Large intestine (tissue), 3 donors: ENCODE data around the gene RYR2. TPM values are rescaled to one million over a fixed set of nuclear protein-coding genes. Genes with fewer than 3 reads are reported as not detected.

Experiments
- DNase-seq, 2 donors: peaks; one replicate each; pipeline versions ENCODE4 v3.0.0 to v3.0.0-alpha.2; 2013
- H3K27ac ChIP-seq: one replicate; pipeline ENCODE4 v1.5.1; 2013; ENCODE audit warnings: low read length
- H3K27me3 ChIP-seq: 2 replicates; pipeline ENCODE4 v1.6.1; 2013; ENCODE audit warnings: low read length; ENCODE audit not compliant: control insufficient read depth, insufficient read depth
- H3K36me3 ChIP-seq: 2 replicates; pipeline ENCODE4 v1.6.1; 2013; ENCODE audit warnings: low read length; ENCODE audit not compliant: control insufficient read depth, insufficient read depth
- H3K4me1 ChIP-seq: one replicate; pipeline ENCODE4 v1.6.1; 2013; ENCODE audit warnings: low read length; ENCODE audit not compliant: control insufficient read depth, insufficient read depth
- H3K4me3 ChIP-seq: one replicate; pipeline ENCODE4 v1.5.1; 2013; ENCODE audit warnings: low read length
- H3K9me3 ChIP-seq: one replicate; pipeline ENCODE4 v1.6.1; 2013; ENCODE audit warnings: mild to moderate bottlenecking, low read depth, low read length, moderate library complexity; ENCODE audit not compliant: control insufficient read depth
- WGBS: methylation state at CpG from one replicate; pipeline ENCODE4 v1.1.5; 2013; ENCODE audit warnings: low lambda C conversion rate; ENCODE audit not compliant: insufficient coverage; 5-methylcytosine and 5-hydroxymethylcytosine counted together
- polyA plus RNA-seq: library from polyadenylated mRNA; unstranded; fragments of 120-200 nt; gene quantifications from one replicate; pipeline ENCODE4 v1.2.1, GENCODE V29; 2013

Gene RYR2
- polyA plus RNA-seq, 1 donor, result 4.3 TPM

GRCh38 chr1:237164406-237165352, 122.7 kb downstream of the RYR2 start:
- DNase-seq, result no peak
- 100% methylated on average over 2 of the region's 8 CpGs for WGBS
- Histone ChIP-seq H3K4me3 (no peak overlapping the region), H3K36me3 (no peaks in the 10 kb centered on the region), H3K9me3 (no peaks in the 10 kb centered on the region), H3K4me1 (no peaks in the 10 kb centered on the region), H3K27me3 (no peaks in the 10 kb centered on the region), H3K27ac (no peak overlapping the region)

GRCh38 chr1:237166086-237166485, 124.1 kb downstream of the RYR2 start:
- no peaks in the 10 kb centered on the region for H3K36me3 ChIP-seq
- no CpG with 5 or more reads among the region's 1 CpG for WGBS

GRCh38 chr1:237166593-237167101, 124.7 kb downstream of the RYR2 start:
- Histone ChIP-seq H3K4me3 (no peak overlapping the region), H3K9me3 (no peaks in the 10 kb centered on the region), H3K27me3 (no peaks in the 10 kb centered on the region), H3K4me1 (no peaks in the 10 kb centered on the region), H3K36me3 (no peaks in the 10 kb centered on the region), H3K27ac (no peak overlapping the region)
- DNase-seq, result no peak
- WGBS, result 75% methylated on average over 2 of the region's 4 CpGs

More at GRCh38 chr1:237166086-237166485, 124.1 kb downstream of the RYR2 start:
- no peak overlapping the region for H3K27ac ChIP-seq
- no peak for DNase-seq
- H3K27me3 ChIP-seq, result no peaks in the 10 kb centered on the region
- no peaks in the 10 kb centered on the region for H3K9me3 ChIP-seq
- H3K4me1 ChIP-seq, result no peaks in the 10 kb centered on the region
- no peak overlapping the region for H3K4me3 ChIP-seq

- no peaks in the 10 kb centered on the region for H3K4me1 ChIP-seq
- H3K4me3 ChIP-seq, result no peak overlapping the region
- no peaks in the 10 kb centered on the region for H3K27me3 ChIP-seq
- no peak overlapping the region for H3K27ac ChIP-seq
- WGBS, result 73% methylated on average over 5 of the region's 8 CpGs
- DNase-seq, result no peak
- no peaks in the 10 kb centered on the region for H3K9me3 ChIP-seq
- H3K36me3 ChIP-seq, result no peaks in the 10 kb centered on the region
Observed at GRCh38 chr1:237170149-237170548, 128.2 kb downstream of the RYR2 start.

- H3K27ac ChIP-seq, result no peak overlapping the region
- no peak for DNase-seq
- 33% methylated on average over 2 of the region's 7 CpGs for WGBS
Observed at GRCh38 chr1:237171454-237172117, 129.6 kb downstream of the RYR2 start.

GRCh38 chr1:237172118-237172485, 130.1 kb downstream of the RYR2 start:
- Histone ChIP-seq H3K9me3 (no peaks in the 10 kb centered on the region), H3K36me3 (no peaks in the 10 kb centered on the region), H3K4me1 (no peaks in the 10 kb centered on the region), H3K27ac (no peak overlapping the region), H3K4me3 (no peak overlapping the region), H3K27me3 (no peaks in the 10 kb centered on the region)
- 63% methylated on average over 1 of the region's 1 CpG for WGBS
- DNase-seq, result no peak

More at GRCh38 chr1:237171454-237172117, 129.6 kb downstream of the RYR2 start:
- Histone ChIP-seq H3K4me1 (no peaks in the 10 kb centered on the region), H3K27me3 (no peaks in the 10 kb centered on the region), H3K36me3 (no peaks in the 10 kb centered on the region), H3K4me3 (no peak overlapping the region), H3K9me3 (no peaks in the 10 kb centered on the region)

GRCh38 chr1:237179503-237179902, 137.5 kb downstream of the RYR2 start:
- Histone ChIP-seq H3K4me1 (no peaks in the 10 kb centered on the region), H3K4me3 (no peak overlapping the region), H3K27me3 (no peaks in the 10 kb centered on the region), H3K36me3 (no peaks in the 10 kb centered on the region), H3K27ac (no peak overlapping the region), H3K9me3 (no peaks in the 10 kb centered on the region)
- no peak for DNase-seq
- WGBS, result no CpG with 5 or more reads among the region's 6 CpGs

GRCh38 chr1:237180256-237180655, 138.3 kb downstream of the RYR2 start:
- no peak for DNase-seq
- Histone ChIP-seq H3K4me1 (no peaks in the 10 kb centered on the region), H3K9me3 (no peaks in the 10 kb centered on the region), H3K27me3 (no peaks in the 10 kb centered on the region), H3K27ac (no peak overlapping the region), H3K36me3 (no peaks in the 10 kb centered on the region), H3K4me3 (no peak overlapping the region)
- 80% methylated on average over 1 of the region's 2 CpGs for WGBS

- WGBS, result 100% methylated on average over 1 of the region's 12 CpGs
- H3K27me3 ChIP-seq, result no peaks in the 10 kb centered on the region
- DNase-seq, result no peak
- no peaks in the 10 kb centered on the region for H3K36me3 ChIP-seq
- H3K4me3 ChIP-seq, result no peak overlapping the region
- no peak overlapping the region for H3K27ac ChIP-seq
- H3K9me3 ChIP-seq, result no peaks in the 10 kb centered on the region
- no peaks in the 10 kb centered on the region for H3K4me1 ChIP-seq
Observed at GRCh38 chr1:237181743-237182317, 139.8 kb downstream of the RYR2 start.

GRCh38 chr1:237183963-237184540, 142.1 kb downstream of the RYR2 start:
- no peaks in the 10 kb centered on the region for H3K9me3 ChIP-seq
- no peaks in the 10 kb centered on the region for H3K27me3 ChIP-seq
- no peak overlapping the region for H3K27ac ChIP-seq
- no peak overlapping the region for H3K4me3 ChIP-seq
- 88% methylated on average over 3 of the region's 7 CpGs for WGBS
- no peaks in the 10 kb centered on the region for H3K4me1 ChIP-seq
- no peaks in the 10 kb centered on the region for H3K36me3 ChIP-seq
- no peak for DNase-seq
